ENCODE data around the gene TAF3.

Gene TAF3

GRCh38 chr10:8060704-8061121, 242.4 kb downstream of the TAF3 start:
- DNase-seq: no peak

DNA sequence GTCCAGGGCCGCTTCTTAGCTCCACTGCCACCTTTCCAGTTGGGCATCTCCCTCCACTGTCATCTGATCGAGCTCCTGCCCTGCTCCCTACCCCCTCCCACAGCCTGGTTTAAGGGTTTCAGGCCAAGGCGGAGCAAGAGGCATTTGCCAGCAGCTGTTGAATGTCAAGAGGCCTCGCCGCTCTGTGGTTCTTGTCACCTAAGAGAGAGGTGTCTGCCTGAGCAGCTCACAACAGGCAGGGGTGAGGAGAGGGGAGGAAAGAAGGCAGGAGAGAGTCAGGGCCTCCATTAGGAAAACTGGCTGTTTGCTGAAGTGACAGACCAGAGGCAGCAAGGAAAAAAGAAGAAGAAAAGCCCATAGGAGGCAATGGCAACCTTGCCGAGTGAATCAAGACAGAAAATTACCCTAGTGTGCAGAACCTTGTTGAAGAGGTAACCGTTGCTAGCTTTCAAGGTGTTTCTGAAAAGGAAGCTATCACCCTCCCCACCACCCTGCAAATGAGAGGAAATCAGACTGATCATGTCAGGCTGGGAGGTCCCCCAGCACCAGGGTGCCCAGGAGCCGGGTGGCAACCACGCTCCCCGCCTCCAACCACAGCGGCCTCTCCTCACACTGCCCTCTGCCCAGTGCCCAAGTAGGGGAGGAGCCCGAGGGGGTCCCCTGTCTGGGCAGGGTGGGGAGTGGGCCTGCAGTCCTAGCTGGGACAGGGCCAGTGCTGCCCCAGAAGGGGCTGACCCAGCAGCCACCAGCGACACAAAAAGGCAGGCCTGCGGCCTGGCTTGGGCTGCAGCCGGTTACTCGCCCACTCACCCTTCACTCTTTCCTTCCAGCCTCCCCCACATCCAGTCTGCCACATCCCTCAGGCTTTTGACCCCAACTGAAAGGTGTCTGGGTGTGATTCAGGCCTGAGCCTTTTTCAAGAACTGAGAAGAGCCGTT, 243.2 kb downstream of the TAF3 start:
- peak; percentile 82 for DNase-seq

GRCh38 chr10:8063128-8063908, 245.0 kb downstream of the TAF3 start:
- DNase-seq: no peak

GRCh38 chr10:8063935-8064334, 245.6 kb downstream of the TAF3 start:
- DNase-seq: no peak

DNA sequence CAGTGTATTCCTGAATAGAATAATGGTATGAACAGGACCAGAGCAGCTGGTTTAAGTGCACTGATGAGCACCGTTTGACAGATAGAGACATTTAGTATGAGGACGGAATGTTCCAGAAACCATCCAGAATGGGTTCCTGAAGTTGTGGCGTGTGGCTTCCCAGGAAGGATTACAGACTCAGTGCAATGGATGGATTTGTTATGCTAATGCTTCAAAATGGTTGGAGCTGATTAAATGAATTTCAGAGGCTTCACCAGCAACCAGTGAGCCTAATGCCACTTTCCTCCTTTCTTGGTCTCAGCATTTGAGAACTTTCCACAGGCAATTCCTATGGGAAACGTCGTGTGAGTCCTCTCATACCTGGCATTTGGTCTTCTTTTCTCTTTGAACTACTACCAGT, 246.1 kb downstream of the TAF3 start:
- no peak for DNase-seq

GRCh38 chr10:8065651-8066050, 247.3 kb downstream of the TAF3 start:
- no peak for DNase-seq

DNA sequence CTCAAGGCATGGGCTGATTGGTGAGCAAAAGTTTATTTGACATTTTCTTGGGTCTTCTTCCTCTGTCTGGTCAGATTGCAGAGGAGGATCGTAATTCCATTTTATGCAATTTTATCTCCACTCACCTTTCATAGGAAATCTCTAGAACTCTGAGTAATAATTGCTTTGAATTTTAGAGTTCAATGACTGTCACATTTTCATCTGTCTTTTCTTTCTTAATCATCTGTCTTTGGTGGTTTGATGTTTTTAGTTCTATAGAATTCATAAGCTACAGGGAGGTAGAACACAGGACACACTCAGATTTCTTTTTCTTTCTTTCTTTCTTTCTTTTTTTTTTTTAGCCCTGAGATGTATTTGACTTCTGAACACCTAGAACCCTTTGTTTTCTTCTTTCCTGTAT, 247.8 kb downstream of the TAF3 start:
- no peak for DNase-seq
